Measurements from ENCODE around the gene RTF2.

RTF2 gene

DNA sequence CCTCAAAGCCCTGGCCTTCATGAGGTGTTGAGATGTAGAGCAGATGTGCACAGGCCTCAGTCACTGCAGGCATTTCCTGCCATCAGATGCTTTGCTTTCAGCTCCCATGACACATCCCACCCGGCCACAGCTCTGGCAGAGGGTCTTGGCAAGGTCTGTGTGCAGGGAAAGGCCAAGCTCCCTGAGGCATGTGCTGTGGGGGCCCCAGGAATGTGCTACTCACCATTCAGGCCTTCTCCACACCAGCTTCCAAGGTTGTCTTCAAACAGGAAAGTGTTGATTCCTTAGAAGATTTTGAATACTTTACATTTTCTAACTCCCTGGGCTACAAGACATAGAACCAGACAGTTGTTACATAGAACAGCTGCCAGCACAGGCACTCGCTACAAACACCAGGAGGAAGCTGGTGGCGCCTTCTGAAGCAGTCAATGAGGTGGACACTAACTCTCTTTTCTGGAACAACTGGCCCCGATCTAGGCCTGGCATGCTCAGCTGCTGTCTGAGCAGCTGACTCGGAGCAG, 28.6 kb upstream of the RTF2 start:
- peak; percentile 100 for DNase-seq

GRCh38 chr20:56440346-56441007, 27.9 kb upstream of the RTF2 start:
- peak; percentile 40 for DNase-seq

DNA sequence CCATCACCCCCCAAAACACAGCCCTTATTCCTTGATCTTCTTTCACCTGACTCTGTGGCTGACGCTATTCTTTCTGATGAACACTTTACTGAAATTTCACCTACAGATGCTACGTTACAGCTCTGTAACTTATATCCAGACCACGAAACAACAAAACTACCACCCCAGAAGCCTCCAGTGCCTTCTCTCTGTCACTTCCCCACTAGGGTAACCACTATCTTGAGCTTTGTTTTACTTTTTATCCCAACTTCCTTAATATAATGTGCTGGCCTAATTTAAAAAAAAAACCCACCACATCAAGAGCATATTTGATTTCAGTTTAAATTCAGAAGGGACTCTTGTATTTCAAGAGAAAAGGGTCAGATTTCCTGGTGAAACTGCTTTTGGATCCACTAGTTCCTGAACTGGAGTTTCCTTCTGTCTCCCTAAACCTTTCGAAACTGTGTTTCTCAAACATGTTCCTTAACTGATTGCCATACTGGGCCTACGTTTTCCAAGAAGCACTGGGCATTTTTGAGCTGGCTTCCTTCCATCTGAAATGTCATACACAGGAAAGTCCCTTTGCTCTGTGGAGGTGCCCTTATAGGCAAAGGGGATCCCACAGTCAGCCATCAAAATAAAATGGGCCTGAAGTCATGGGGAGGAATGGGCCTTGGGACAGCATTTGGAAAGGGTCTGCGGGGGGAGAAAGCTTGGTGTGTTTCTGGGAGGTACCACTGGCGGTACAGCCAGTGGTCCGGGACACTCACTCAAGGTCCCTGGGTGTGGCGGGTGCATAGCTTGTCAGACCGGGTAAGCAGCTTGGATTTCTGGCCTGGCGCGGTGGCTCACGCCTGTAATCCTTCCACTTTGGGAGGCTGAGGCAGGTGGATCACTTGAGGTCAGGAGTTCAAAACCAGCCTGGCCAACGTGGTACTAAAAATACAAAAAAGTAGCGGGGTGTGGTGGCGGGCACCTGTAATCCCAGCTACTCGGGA, 25.8 kb upstream of the RTF2 start:
- no peak for DNase-seq

GRCh38 chr20:56443654-56444540, 24.5 kb upstream of the RTF2 start:
- peak; percentile 50 for DNase-seq

DNA sequence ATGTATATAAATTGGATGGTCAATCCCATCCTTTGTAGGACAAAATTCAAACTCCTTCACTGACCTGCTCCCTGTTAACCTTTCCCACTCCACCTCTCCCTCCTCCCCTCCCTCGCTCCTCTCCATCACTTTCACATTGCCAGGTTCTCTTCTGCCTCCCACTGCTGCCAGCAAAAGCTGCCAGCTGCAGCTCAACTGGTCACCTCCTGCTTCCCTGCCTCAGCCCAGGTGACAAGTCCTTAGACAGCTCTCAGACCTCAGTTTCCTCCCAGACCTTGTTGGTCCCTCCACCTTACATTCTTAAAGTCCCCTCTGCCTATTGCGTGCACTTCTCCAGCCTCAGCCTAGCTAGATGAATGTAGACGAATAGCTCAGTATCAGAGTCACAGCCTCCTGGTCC, 23.3 kb upstream of the RTF2 start:
- DNase-seq = no peak

- DNase-seq = no peak
Observed at GRCh38 chr20:56445540-56445939, 22.9 kb upstream of the RTF2 start.

DNA sequence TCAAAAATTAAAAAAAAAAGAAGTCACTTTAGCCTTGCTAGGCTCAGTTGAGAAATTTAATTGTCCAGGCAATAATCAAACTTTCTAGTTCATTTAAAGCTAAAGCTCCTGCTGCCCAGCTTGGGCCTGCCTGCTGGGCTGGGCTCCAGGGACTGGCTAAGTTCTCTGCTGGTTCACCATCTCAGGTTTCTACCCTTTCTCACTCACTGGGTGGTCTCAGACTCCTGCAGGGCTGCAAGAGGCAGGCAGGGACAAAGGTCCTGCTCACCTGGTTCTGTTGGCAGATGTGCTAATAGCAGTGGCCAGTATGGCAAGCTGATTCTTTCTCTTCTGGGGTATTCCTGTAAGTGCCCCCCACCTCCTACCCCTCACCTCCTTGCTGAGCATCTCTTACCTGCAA, 21.2 kb upstream of the RTF2 start:
- no peak for DNase-seq

- no peak for DNase-seq
Observed at GRCh38 chr20:56449459-56449858, 19.0 kb upstream of the RTF2 start.

DNA sequence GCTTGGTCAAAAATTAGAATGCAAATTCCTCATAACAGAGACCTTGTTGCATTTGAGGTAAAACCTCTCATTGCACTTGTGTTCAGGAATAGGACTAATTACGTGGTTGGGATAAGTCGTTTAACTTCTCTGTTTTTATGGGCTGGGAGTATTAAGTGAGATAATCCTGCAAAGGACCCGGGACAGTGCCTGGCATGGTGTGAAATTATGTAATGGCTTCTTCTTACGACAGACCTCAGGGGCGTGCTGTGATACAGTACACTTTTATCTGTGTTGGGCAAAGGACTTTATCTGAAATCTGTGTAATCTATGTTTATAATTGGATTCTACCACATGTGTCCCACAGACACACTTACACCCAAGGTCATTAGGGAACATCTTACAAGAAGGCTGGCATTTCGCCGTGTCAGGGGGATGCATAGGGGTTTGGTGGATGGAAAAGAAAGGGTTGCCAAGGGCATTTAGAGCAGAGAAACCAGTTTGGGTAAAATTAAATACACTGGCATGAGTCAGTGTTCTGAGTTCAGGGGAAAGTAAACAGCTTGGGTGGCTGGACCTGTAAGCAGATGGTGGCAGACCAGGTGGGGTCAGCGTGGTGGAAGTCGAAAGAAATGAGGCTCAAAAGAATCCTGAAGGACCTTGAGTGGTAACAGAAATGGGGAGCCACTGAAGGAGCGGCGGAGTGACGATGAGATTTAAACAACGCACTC, 17.2 kb upstream of the RTF2 start:
- no peak for DNase-seq

- DNase-seq = no peak
Observed at GRCh38 chr20:56453352-56453751, 15.1 kb upstream of the RTF2 start.

DNA sequence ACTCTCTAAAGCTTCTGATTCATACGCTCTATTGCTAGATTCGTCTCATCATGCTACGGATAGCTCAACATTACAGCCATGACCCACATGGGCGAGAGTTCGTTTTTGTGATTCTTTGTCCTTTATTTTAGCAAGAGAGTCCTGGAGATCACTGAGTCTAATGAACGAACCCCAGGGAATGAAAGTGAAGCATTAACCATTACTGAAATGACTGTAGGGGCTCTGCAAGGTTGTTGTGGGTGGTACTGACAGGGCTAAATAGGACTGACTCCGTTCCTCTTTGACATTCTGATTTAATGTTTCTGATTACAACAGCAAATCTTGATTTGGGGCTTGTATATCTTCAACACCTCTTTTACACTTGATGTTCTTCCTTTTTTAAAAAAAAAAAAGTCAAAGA, 13.7 kb upstream of the RTF2 start:
- DNase-seq = no peak

DNA sequence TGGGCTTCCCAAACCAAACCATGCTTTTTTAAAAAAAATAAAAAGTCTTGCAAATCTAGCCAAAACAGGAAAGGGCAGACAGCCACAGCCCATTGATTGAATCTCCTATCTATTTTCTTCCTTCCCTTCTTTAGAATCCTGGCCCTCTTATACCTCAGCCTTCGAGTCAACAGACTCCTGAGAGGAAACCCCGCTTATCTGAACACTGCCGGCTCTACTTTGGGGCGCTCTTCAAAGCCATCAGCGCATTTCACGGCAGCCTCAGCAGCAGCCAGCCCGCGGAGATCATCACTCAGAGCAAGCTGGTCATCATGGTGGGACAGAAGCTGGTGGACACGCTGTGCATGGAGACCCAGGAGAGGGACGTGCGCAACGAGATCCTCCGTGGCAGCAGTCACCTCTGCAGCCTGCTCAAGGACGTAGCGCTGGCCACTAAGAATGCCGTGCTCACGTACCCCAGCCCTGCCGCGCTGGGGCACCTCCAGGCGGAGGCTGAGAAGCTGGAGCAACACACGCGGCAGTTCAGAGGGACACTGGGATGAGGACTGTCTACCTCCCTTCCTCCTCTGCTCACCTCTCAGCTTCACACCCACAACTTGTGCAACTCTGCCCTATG, 10.1 kb upstream of the RTF2 start:
- DNase-seq = no peak

DNA sequence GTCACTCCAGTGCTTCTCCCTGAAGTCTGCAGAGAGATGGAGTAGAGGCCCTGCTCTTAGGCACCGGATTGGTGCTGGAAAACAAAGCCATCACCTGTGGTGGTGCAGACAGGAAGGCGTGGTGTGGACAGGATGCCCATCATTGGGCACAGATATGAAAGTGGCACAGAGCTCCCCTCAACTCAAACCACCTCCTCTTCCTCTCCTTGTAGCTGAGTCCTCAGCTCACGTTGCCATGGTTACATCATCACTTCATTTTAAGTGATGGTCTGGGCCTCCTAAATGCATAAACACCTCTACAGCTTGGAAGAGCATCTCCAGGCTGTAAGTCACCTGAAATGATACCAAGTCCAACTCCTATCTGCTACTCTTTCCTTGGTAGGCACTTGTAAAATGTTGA, 8.0 kb upstream of the RTF2 start:
- no peak for DNase-seq

GRCh38 chr20:56461576-56461975, 6.9 kb upstream of the RTF2 start:
- DNase-seq = no peak

DNA sequence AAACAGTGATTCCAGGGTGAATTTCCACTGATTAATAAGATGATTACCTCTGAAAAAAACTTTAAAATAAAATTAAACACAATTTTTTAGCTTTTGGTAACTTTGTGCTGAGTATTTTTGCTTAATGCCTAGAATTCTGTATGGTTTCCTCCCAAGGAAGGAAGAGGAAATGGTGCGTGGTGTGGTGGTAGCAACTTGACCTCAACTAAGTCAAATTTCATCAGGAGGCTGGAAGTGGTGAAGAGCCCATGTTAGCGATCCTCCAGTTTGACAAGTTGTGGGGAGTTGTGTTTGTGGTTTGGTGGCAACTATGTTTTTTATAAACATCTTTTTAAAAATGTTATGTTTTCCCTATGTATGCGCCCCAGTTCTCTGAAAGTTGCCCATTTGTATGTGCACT, 5.0 kb upstream of the RTF2 start:
- DNase-seq = no peak

DNA sequence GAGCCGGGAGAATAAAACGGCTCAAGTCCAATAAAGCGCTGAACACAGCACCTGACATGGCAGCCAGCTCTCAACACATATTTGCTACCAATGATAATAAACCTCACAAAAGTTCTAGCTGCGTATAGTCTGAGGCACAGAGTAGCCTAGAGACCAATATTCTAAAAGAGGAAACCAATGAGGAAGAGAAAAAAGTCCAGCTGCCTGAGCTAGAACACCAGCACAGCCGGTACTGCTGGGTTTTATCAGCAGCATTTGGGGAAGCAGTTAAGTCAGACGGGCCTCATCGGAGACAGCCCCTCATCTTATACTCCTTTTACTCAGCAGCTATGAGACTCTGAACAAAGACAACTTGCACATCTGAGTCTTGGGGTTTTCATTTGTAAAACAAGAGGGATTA, 2.4 kb upstream of the RTF2 start:
- DNase-seq = no peak

DNA sequence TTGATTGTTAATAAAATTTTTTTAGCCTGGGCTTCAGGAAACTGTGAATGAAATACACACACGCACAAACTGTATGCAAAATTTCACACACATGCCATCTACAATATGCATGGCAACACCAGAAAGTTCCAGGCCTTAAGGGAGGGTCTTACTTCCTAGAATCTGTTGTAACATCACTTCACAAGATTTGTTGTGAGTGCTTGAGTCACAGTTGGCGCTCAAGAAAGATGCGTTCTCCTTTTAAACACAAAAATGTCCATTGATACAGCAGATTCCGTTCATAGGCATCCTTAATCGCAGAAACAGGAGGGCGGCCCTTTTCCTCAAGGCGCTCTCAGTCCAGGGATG, 485 bp upstream of the RTF2 start:
- no peak for DNase-seq

DNA sequence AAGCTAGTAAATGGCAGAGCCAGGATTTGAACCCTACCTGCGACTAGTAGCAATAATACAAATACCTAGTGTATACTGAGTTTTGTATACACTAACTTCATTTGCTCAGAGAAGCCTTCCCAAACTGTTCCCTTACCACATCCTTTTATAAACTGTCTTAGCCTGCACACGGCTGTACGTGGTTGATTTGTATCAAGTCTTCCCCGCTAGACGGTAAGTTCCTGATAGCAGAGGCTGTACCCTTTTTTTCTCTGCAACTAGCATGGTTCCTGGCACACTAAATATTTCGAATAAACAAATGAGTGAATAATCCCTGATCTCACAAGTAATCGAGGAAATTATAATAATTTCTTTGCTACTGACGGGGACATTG, 636 bp downstream of the RTF2 start:
- DNase-seq = no peak

DNA sequence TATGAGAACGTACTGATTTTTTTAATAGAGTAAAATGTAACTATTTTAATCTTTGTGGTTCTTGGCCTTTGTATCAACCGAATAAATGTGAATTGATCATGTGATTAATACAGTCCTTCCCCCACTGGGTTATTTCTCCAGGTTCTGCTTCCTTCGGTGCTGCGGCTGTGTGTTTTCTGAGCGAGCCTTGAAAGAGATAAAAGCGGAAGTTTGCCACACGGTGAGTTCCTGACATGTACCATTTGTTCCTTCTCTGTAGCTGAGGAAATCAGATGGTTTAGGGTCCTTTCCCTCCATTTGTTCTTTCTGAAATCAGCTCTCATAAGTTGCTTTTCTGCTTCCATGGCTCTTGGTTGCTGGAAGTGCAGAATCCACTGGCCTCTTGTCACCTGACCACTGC, 15.5 kb downstream of the RTF2 start:
- no peak for DNase-seq

DNA sequence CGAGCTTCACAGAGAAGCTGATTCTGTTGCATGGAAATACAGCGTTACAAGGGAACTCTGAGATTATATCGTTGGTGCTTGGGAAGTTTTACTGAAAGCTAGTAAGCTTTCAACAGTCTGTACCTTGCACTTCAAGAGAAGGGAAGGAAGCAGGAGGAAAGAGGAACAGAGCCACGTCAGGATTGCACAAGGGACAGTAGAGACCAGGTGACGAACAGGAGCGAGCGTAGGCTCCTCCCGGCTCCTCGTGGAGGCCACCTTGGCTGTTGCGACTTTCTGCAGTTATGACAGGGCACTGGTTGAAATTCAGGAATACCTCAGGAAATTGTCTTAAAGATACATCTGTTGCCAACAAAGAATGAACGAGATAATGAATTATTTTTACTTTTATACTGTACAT, 18.8 kb downstream of the RTF2 start:
- no peak for DNase-seq

GRCh38 chr20:56488566-56488965, 20.1 kb downstream of the RTF2 start:
- DNase-seq = no peak

GRCh38 chr20:56501116-56501515, 32.7 kb downstream of the RTF2 start:
- no peak for DNase-seq
